SK-N-SH (cell line): ENCODE measurements around the gene NLGN1. TPM values are rescaled to one million over a fixed set of nuclear protein-coding genes. Genes with fewer than 3 reads are reported as not detected.

Experiments used
- CTCF ChIA-PET: fragments of 300-600, 350-600 bp; formaldehyde crosslinking; extraction: SDS; loops from one replicate; lab custom pipeline; 2021; lab: Yijun Ruan, JAX
- POLR2A ChIA-PET: fragments of 350-600 bp; sonication (Branson Sonifier 250); formaldehyde crosslinking; extraction: SDS; loops from one replicate; lab custom pipeline; 2020; ENCODE audit warnings: antibody characterized with exemption, inconsistent platforms; lab: Yijun Ruan, JAX
- DNase-seq: peaks from one replicate; pipeline ENCODE4 v3.0.0; 2012
- H2AFZ ChIP-seq: fragments of 200-600 bp; sonication (generic); 2 replicates; pipeline ENCODE4 v1.8.1; 2016; ENCODE audit warnings: antibody characterized with exemption, mild to moderate bottlenecking, low read depth
- H3F3A ChIP-seq: fragments of 200-600 bp; sonication (generic); replicated peaks from 2 replicates; pipeline ENCODE3; 2016; ENCODE audit warnings: antibody characterized with exemption, mild to moderate bottlenecking; ENCODE audit not compliant: insufficient read depth
- H3K27ac ChIP-seq, 2 experiments: fragments of 200-500 bp in 1 of 2; fragments of 200-600 bp in 1 of 2; sonication (Bioruptor generic) in 1 of 2; sonication (generic), shearing (Covaris generic) in 1 of 2; 2 replicates each; pipeline versions ENCODE4 v1.5.1 to v1.6.1; 2014 to 2016; ENCODE audit warnings: low read depth in 2 of 2, inconsistent platforms in 1 of 2, low read length in 1 of 2, mild to moderate bottlenecking in 1 of 2, mixed read lengths in 1 of 2
- H3K27me3 ChIP-seq: fragments of 200-600 bp; sonication (generic), shearing (Covaris generic); 2 replicates; pipeline ENCODE4 v1.6.1; 2016; ENCODE audit warnings: mixed run types; ENCODE audit not compliant: insufficient read depth
- H3K36me3 ChIP-seq, 2 experiments: fragments of 200-500 bp in 1 of 2; fragments of 200-600 bp in 1 of 2; sonication (Bioruptor generic) in 1 of 2; sonication (generic) in 1 of 2; replicated peaks in 1 of 2; 2 replicates each; pipeline versions ENCODE3 to v1.5.1; 2014 to 2016; ENCODE audit warnings: low read length in 1 of 2, mild to moderate bottlenecking in 1 of 2; ENCODE audit not compliant: insufficient read depth in 2 of 2, control insufficient read depth in 1 of 2
- H3K4me1 ChIP-seq, 2 experiments: fragments of 200-500 bp in 1 of 2; fragments of 200-600 bp in 1 of 2; sonication (Bioruptor generic) in 1 of 2; sonication (generic), shearing (Covaris generic) in 1 of 2; 2 replicates each; pipeline versions ENCODE4 v1.5.1 to v1.6.1; 2014 to 2016; ENCODE audit warnings: low read depth in 1 of 2, low read length in 1 of 2, mixed run types in 1 of 2; ENCODE audit not compliant: insufficient read depth in 2 of 2, control insufficient read depth in 1 of 2
- H3K4me2 ChIP-seq: fragments of 200-600 bp; sonication (generic), shearing (Covaris generic); 2 replicates; pipeline ENCODE4 v1.6.1; 2017; ENCODE audit warnings: mixed run types
- H3K4me3 ChIP-seq, 2 experiments: fragments of 200-500 bp in 1 of 2; fragments of 200-600 bp in 1 of 2; sonication (Bioruptor generic) in 1 of 2; sonication (generic), shearing (Covaris generic) in 1 of 2; 2 replicates each; pipeline versions ENCODE4 v1.5.1 to v1.8.1; 2014 to 2016; ENCODE audit warnings: low read depth in 2 of 2, inconsistent platforms in 1 of 2, low read length in 1 of 2, mild to moderate bottlenecking in 1 of 2, mixed read lengths in 1 of 2, moderate library complexity in 1 of 2
- H3K79me2 ChIP-seq: fragments of 200-600 bp; sonication (generic); 2 replicates; pipeline ENCODE4 v1.8.1; 2017; ENCODE audit warnings: mild to moderate bottlenecking; ENCODE audit not compliant: insufficient read depth
- H3K9ac ChIP-seq: fragments of 200-600 bp; sonication (generic); 2 replicates; pipeline ENCODE4 v1.6.1; 2017; ENCODE audit warnings: mixed run types
- H3K9me2 ChIP-seq: fragments of 200-600 bp; sonication (generic); 2 replicates; pipeline ENCODE4 v1.6.1; 2017; ENCODE audit warnings: mixed run types
- H3K9me3 ChIP-seq: fragments of 200-600 bp; sonication (generic); 2 replicates; pipeline ENCODE4 v1.6.1; 2017; ENCODE audit warnings: mixed run types, mild to moderate bottlenecking, moderate library complexity
- H4K20me1 ChIP-seq: fragments of 200-600 bp; sonication (generic); 2 replicates; pipeline ENCODE4 v1.6.1; 2017; ENCODE audit warnings: mild to moderate bottlenecking, mixed run types; ENCODE audit not compliant: insufficient read depth
- EZH2phosphoT487 ChIP-seq: fragments of 200-600 bp; sonication (generic); IDR thresholded peaks from 2 replicates; pipeline ENCODE4 v1.6.1; 2017; ENCODE audit warnings: low read depth, mixed run types, mild to moderate bottlenecking, antibody characterized with exemption, moderate library complexity, borderline replicate concordance
- FOSL2 ChIP-seq: IDR thresholded peaks from 2 replicates; pipeline ENCODE4 v1.4.0; 2012; ENCODE audit warnings: low read depth, mild to moderate bottlenecking, moderate library complexity, borderline replicate concordance
- IRF3 ChIP-seq: fragments of 150-350 bp; IDR thresholded peaks from 2 replicates; pipeline ENCODE4 v1.6.1; 2016; ENCODE audit warnings: mild to moderate bottlenecking, low read depth, low read length
- MEF2A ChIP-seq: IDR thresholded peaks from 2 replicates; pipeline ENCODE4 v1.4.0; 2012; ENCODE audit warnings: low read depth, borderline replicate concordance
- MXI1 ChIP-seq: IDR thresholded peaks from 2 replicates; pipeline ENCODE4 v1.6.1; 2012; ENCODE audit warnings: mild to moderate bottlenecking, low read depth, low read length, improper control_type of control experiment
- NFIC ChIP-seq: IDR thresholded peaks from 2 replicates; pipeline ENCODE4 v1.4.0; 2012; ENCODE audit warnings: borderline replicate concordance
- REST ChIP-seq: IDR thresholded peaks from 2 replicates; pipeline ENCODE4 v1.6.1; 2012; ENCODE audit warnings: mild to moderate bottlenecking, low read depth, low read length, moderate library complexity
- SIN3A ChIP-seq: IDR thresholded peaks from 2 replicates; pipeline ENCODE4 v1.6.1; 2012; ENCODE audit warnings: low read depth, mild to moderate bottlenecking, low read length, moderate library complexity, borderline replicate concordance
- TCF12 ChIP-seq: IDR thresholded peaks from 2 replicates; pipeline ENCODE4 v1.4.0; 2012
- WGBS: methylation state at CpG from one replicate; pipeline ENCODE4 v1.1.6; 2017; ENCODE audit warnings: low lambda C conversion rate; 5-methylcytosine and 5-hydroxymethylcytosine counted together
- polyA plus RNA-seq, 3 experiments: library from polyadenylated mRNA; depleted of rRNA; stranded (reverse); fragments of >200 nt; gene quantifications; 2 replicates each; pipeline ENCODE4 v1.2.3, GENCODE V29; 2012

Gene NLGN1
- polyA plus RNA-seq, 1 of the 3 experiments (the other 2 are of a cell fraction) = 1.5 TPM

- DNase-seq = no peak
- Histone ChIP-seq H3K27me3 (no peaks in the 10 kb centered on the region), H3K9ac (no peak overlapping the region), H2AFZ (no peak overlapping the region), H3K9me2 (no peaks in the 10 kb centered on the region), H3K27ac (no peak overlapping the region), H3K9me3 (no peaks in the 10 kb centered on the region), H3K4me1 (no peaks in the 10 kb centered on the region), H4K20me1 (no peaks in the 10 kb centered on the region), H3K4me2 (no peak overlapping the region), H3K79me2 (no peaks in the 10 kb centered on the region), H3F3A (no peaks in the 10 kb centered on the region), H3K36me3 (no peaks in the 10 kb centered on the region), H3K4me3 (no peak overlapping the region)
- ChIA-PET CTCF (no interaction called here), POLR2A (no interaction called here)
- no peak for TF ChIP-seq IRF3
- TF ChIP-seq MXI1 = no peak
- no peak for TF ChIP-seq EZH2phosphoT487
- TF ChIP-seq FOSL2 = no peak
- no peak for TF ChIP-seq MEF2A
- TF ChIP-seq SIN3A = no peak
- no peak for TF ChIP-seq TCF12
- TF ChIP-seq NFIC = no peak
- WGBS = 80% methylated on average over 2 of the region's 2 CpGs
Observed at GRCh38 chr3:174266476-174266875, 868.9 kb downstream of the NLGN1 start.

GRCh38 chr3:174268061-174268460 lies 870.5 kb downstream of the NLGN1 start:
- POLR2A ChIA-PET = no interaction called here
- H3K4me1 ChIP-seq = no peaks in the 10 kb centered on the region

More at GRCh38 chr3:174268061-174268460, 870.5 kb downstream of the NLGN1 start:
- H3K27me3 ChIP-seq = no peaks in the 10 kb centered on the region
- H2AFZ ChIP-seq = no peak overlapping the region
- CTCF ChIA-PET = no interaction called here
- H3K79me2 ChIP-seq = no peaks in the 10 kb centered on the region
- H4K20me1 ChIP-seq = no peaks in the 10 kb centered on the region
- no peak overlapping the region for H3K9ac ChIP-seq
- H3F3A ChIP-seq = no peaks in the 10 kb centered on the region
- no peak overlapping the region for H3K4me3 ChIP-seq
- H3K36me3 ChIP-seq = no peaks in the 10 kb centered on the region
- 81% methylated on average over 5 of the region's 5 CpGs for WGBS
- no peak overlapping the region for H3K4me2 ChIP-seq
- TF ChIP-seq REST = no peak
- TF ChIP-seq MEF2A = no peak
- no peak for TF ChIP-seq NFIC
- TF ChIP-seq, all 33 proteins: peak for 0
- no peaks in the 10 kb centered on the region for H3K9me2 ChIP-seq
- no peak for DNase-seq
- no peak overlapping the region for H3K27ac ChIP-seq
- no peaks in the 10 kb centered on the region for H3K9me3 ChIP-seq
